Stimulated activated CD4-positive, alpha-beta T cell treated with anti-CD3 and anti-CD28 coated beads, TNF-alpha, amount 100 ng/mL, for 1 hour (primary cell): Measurements from ENCODE around the gene PTP4A2.

Experiments used
- DNase-seq, 3 donors: peaks; one replicate each; pipeline ENCODE4 v3.0.0-alpha.2; 2020; ENCODE audit warnings: low read depth in 3 of 3, low spot score in 1 of 3

The PTP4A2 gene

DNA sequence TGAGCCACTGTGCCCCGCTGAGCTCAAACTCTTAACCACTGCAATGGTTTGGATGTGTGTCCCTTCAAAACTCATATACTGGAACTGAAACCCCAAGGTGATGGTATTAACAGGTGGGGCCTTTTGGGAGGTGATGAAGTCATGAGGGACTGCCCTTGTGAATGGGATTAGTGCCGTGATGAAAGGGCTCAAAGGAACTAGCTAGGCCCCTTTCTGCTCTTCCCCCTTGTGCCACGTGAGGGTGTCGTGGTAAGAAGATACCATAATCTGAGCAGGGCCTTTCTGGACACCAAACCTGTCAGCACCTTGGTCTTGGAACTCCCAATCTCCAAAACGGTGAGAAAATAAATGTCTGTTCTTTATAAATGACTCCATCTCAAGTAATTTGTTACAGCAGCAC lies 76.8 kb downstream of the PTP4A2 start:
- DNase-seq: no peak

DNA sequence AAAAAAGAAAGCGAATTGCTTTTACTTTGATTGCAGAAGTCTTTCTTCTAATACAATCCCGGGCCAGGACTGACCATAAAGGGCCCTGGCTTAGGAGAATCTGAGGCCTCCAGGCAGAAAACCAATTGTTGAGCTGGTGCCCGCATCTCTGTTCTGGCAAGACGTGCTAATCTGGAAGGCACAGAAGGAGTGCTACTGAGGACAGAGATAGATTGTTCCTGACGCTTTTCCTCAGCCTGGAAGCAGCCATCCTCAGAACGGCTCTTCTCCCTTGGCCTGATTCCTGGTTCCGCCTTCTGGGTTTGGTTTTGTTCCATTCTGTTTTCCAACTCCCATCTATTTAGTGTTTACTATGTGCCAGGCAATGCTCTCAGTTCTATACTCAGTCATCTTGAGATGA lies 77.6 kb downstream of the PTP4A2 start:
- DNase-seq: no peak

GRCh38 chr1:31859719-31860118 lies 78.4 kb downstream of the PTP4A2 start:
- DNase-seq: no peak

GRCh38 chr1:31859044-31859443 lies 79.1 kb downstream of the PTP4A2 start:
- DNase-seq: no peak

GRCh38 chr1:31857863-31858262 lies 80.3 kb downstream of the PTP4A2 start:
- no peak for DNase-seq
